K562 treated with DMSO at 1 percent for 24 hours (cell line): ENCODE results near the gene OGDH. TPM values are rescaled to one million over a fixed set of nuclear protein-coding genes. Genes with fewer than 3 reads are reported as not detected.

Experiments
- total RNA-seq: library from RNA; unstranded; fragments of 300-600 nt; gene quantifications from 2 replicates; pipeline ENCODE4 v1.2.3, GENCODE V29; 2022; ENCODE audit warnings: low read depth; ENCODE audit not compliant: insufficient read depth

The OGDH gene
- total RNA-seq = 85.2 and 89.7 TPM in 2 replicates

DNA sequence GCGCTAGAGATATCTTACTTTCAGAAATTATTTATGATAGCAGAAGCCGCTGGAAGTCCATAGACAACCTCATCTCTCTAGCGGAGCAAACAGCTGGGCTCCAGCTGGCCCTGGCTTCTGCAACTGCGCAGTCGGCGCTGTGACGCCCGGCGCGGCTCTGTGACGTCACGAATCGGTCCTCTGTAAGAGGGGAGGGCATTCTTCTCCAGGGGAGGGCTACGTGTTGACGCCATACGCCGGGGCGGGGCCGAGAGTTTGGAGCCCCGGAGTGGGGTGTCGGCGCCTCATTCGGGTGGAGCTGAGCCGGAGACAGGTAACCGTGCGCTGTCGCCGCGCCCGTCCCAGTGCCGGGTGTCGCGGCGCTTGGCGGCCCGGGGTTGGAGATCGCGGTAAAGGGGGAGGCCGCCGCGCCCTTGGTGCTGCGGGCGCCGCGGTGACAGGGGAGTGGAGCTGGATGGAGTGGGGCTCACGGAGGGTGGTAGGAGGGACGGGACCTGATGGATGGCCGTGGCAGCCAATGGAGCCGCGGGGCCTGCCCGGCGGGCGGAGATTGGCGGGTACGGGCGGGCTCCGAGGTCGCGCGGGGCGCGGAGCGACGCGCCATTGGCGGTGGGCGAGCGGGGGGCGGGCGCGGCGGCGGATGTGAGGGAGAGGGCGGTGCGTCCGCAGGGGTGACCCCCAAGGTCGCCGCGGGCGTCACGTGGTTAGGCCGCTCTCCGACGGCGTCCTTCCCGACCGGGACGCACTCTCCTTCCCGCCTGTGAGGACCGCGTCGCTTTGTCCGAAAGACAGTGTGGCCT is at the start of gene OGDH:
Gene OGDH (plus strand): TSS at position 287 of the 800 bp plus-strand sequence. CDS start 17,717 bp downstream, outside the sequence.

DNA sequence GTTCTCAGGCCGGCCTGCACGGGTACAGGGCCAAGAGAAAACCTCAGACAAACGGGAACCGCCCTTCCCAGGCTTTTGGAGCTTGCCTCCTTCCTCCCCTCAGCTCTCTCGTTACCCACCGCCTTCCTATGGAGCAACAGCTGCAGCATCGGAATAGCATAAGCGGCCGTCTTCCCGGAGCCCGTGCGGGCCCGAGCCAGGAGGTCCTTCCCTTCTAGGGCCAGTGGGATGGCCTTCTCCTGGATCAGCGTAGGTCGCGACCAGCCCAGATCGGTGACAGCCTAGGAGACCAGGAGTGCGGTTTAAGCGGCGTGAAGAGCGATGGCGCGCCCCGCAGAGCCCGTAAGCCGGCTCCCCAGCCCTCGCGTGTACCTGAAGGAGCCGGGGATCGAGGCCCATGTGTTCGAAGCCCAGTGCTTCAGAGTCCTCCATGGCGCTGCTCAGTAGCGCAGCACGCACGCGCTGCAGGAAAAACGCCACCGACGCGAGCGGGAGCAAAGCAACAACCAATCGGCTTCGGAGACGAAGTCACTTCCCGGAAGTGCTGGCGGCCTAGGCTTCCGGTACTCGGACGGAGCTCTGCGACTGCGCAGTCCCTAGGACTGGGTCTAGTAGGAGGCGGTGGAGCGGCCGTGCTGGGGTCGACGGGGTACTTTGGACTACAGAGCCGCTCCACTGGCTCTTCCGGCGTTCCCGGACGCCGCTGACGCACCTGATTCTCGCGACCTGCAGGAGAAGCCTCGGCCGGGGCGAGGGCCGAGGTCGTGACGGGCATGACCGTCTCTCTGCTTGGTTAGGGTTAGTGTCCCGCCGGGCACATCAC is 32.8 kb upstream of the OGDH start, which contains the start of gene DDX56:
Gene DDX56 (minus strand): TSS at position 445 of the 823 bp plus-strand sequence. CDS start 13 bp downstream, at position 432.

DNA sequence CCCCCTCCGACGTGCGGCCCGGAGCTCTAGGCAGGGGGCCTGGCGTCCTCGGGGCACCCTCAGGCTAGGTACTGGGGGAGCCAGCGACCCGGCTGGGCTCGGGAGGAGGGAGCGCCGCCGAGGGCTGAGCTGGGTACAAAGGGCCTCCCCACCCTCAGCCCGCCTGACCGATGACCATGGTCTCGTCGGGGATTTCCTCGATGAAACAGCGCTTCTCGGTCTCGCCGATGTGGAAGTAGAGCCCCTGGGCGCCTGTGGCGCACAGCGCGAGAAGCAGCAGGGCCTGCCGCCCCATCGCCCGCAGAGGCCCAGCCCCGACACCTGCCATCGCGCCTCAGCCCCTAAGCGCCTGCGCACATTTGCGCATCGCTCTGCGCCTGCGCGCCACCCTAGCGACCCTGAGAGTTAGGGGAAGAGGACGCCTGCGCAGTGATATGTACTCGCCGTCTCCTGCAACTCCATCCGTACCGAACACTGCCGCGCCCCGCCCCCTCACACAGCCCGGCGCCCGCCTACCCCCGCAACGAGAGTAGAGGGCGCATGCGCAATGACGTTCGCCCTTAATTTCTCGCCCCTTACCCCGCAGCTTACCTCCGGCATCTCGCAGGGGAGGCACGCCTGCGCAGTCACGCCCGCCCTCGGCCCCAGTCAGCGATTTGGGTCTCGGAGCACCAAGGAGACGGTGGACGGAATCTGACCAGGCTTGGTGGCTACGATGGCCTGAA is 24.4 kb upstream of the OGDH start, which contains the start of gene TMED4:
Gene TMED4 (minus strand): TSS at position 353 of the 725 bp plus-strand sequence. CDS start 25 bp downstream, at position 328.

DNA sequence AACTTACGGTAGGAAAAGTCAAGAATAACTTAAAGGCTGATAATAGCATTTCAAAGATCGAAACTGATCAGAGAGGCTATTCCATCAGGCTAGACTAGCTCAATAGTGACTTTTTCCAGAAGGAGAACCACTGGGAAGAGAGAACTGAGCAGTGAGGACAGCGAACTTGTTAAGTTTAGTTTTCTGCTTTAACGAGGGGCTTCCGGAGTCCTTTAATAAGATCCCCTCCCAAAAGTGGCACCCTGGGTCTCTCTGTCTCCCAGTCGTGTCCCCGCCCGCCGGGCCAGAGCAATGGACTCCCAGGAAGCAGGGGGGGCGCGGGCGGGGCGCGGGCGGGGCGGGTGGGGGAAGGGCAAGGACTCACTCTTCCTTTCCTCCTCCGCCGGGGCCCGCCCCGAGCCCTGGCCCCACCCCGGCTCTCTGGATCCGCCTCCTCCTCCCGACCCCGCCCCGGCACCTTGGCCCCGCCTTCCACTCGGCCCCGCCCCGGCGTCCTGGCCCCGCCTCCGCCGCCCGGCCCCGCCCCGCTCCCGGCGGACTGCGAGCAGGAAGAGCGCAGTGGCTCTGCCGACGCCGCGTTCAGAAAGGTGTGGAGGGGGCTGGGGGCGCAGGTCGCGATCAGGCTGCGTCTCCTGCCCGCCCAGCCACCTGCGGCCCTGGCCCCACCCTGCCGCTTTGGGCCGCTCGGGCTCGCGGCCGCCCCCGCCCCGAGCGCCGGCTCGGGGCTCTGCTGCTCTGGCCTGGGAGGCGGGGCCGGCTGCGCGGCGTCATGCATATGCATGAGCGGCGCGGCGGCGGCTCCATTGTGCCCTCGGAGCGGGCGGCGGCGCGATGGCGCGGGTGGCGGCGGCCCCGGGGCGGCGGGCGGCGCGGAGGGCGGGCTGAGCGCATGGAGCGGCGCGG is 141.9 kb downstream of the OGDH start, which contains the start of gene ZMIZ2:
Gene ZMIZ2 (plus strand): TSS at position 803 of the 903 bp plus-strand sequence. CDS start 7,403 bp downstream, outside the sequence.

Other genes with a start within 250 kb of the OGDH start
- gene NUDCD3, start 116.0 kb upstream of the OGDH start, total RNA-seq = 23.5 and 29.3 TPM in 2 replicates
- 0.13 and 0.20 TPM in 2 replicates for gene NPC1L1, start 65.3 kb upstream of the OGDH start, total RNA-seq
- gene DDX56, start 32.7 kb upstream of the OGDH start, total RNA-seq = 66.1 and 70.8 TPM in 2 replicates
- gene TMED4, start 24.4 kb upstream of the OGDH start, total RNA-seq = 62.9 and 64.5 TPM in 2 replicates
- gene ZMIZ2, start 142.2 kb downstream of the OGDH start, total RNA-seq = 20.5 and 27.2 TPM in 2 replicates
- 1,298 and 1,330 TPM in 2 replicates for gene PPIA, start 190.1 kb downstream of the OGDH start, total RNA-seq
- 330 and 363 TPM in 2 replicates for gene H2AZ2, start 241.5 kb downstream of the OGDH start, total RNA-seq